ENCODE measurements around the gene TSHZ2.

The TSHZ2 gene

GRCh38 chr20:53032046-53032445 lies 59.9 kb downstream of the TSHZ2 start:
- DNase-seq = no peak

- DNase-seq = no peak
Observed at GRCh38 chr20:53032478-53032932, 60.3 kb downstream of the TSHZ2 start.

DNA sequence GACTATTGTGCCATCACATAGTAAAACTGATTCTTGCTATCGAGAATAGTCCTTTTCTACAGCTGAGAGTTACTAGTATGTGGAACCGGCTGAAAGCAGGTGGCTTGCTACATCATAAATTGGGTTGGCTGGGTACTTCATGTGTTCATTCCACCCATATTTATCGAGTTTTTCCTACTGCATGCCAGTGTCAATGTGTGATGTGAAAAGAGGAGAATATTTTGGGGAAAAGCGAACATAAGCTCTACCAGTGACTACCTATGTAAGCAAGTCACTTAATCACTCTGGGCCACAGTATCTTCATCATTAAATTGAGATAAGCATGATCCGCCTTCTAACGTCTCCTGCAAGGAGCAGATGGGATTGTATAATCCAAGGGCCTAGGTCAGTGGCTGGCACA lies 61.0 kb downstream of the TSHZ2 start:
- DNase-seq = no peak

DNA sequence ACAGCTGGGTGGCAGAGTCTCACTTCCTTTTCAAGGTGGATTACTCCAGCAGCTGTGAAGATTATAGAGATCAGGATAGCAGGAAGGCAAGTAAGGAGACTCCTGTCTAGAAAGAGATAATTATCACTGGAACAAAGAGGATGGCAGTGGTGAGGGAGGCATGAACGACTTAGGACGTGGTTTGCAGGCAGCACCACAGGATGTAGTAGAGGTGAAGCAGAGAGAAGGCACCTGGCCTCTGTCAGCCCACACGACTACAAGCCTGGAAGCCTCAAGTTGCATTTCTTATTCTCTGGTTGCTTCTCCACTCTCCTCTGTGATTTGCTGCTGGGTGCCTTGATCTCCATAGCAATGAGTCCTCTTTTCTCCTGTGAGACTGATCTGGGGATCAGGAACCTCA lies 62.7 kb downstream of the TSHZ2 start:
- DNase-seq = no peak

GRCh38 chr20:53036992-53037391 lies 64.8 kb downstream of the TSHZ2 start:
- no peak for DNase-seq

DNA sequence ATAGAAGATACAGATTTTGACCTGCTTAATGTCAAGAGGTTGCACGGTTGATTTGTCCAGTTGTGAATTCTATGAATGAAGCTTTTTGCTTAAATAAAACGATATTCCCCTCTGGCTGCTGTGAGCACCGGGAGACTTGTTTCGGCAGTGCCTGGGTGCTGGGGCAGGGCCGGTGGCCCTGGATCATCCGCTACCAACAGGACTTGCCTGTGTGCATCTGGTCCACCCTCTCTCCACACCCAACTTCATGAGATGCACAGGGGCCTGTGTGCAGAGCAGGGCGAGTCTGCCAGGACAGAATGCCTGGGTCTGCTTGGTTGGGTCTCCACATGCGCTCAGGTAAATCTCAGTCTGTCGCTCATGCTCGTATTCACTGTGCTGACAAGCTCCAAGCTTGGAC lies 65.5 kb downstream of the TSHZ2 start:
- DNase-seq = no peak

DNA sequence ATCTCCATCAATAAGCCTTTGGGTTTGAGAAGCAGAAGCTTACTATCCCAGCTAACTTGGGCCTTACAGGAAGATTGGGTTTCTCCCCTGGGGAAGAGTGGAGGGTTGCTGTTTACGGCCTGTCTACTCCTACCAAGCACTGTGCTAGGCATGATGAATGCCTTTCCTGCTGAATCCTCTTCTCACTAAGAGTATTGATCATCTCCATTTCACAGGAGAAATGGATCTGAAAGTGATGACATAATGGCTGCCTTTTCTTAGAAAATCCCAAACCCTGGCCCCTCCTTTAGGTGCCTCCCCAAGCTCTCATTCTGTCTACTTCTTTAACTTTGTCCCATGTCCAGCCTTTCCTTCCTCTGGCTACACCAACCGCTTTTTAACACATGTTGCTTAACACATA lies 66.1 kb downstream of the TSHZ2 start:
- DNase-seq = no peak

- peak; percentile 98 for DNase-seq
Observed at GRCh38 chr20:53040693-53041589, 68.8 kb downstream of the TSHZ2 start.

DNA sequence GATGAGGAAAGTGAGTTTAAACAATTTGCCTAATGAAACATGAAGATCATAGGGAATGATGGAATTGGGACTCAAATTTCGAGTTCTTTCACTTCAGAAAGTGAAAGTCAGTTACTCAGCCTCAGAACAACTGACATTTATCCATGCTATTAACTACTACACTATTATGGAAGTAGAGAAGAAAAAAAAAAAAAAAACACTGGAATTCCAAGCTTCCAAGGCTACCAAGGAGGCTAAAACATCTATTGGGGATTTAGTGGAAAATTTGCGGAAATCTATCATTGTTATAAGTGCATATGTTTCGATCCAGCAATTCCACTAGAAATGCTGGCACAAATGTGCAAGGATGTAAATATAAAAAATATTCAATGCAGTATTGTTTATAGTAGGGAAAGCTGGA lies 70.4 kb downstream of the TSHZ2 start:
- no peak for DNase-seq

- DNase-seq = no peak
Observed at GRCh38 chr20:53044296-53044695, 72.1 kb downstream of the TSHZ2 start.

DNA sequence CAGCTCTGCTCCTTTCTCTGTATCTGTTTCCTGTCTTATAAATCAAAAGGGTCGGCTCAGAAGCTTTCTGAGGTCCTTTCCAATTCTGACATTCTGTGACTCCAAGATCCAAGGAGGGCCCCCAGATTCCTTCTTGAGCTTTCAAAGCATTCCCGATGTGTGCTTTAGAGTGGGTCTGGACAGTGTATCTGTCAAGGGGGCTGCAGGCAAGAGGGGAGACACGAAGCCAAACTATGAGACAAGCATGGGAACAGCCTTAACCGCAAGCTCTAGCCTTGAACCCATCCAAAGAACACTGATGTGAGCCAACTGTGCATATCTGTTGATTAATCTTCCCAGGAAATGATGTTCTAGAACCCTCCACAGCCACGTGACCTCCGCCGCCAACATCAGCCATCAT lies 73.8 kb downstream of the TSHZ2 start:
- no peak for DNase-seq

DNA sequence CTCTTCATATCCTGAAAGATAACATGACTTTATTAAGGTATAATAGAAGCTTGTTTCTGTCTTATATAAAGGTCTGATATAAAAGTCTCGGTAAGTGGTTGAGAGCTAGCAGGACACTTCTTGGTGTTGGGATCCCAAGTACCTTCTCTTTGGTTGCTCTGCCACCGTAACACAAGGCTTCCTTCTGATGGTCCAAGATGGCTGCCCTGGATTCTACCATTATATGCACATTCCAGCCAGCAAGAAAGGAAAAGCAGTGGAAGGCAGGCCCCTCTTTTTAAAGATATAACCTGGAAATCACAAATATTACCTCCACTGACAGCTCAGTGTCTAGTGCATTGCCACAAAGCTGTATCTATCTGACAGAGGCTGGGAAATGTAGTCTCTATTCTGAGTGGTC lies 75.0 kb downstream of the TSHZ2 start:
- DNase-seq = no peak

- DNase-seq = no peak
Observed at GRCh38 chr20:53048387-53048786, 76.2 kb downstream of the TSHZ2 start.

GRCh38 chr20:53050338-53050737 lies 78.2 kb downstream of the TSHZ2 start:
- no peak for DNase-seq

DNA sequence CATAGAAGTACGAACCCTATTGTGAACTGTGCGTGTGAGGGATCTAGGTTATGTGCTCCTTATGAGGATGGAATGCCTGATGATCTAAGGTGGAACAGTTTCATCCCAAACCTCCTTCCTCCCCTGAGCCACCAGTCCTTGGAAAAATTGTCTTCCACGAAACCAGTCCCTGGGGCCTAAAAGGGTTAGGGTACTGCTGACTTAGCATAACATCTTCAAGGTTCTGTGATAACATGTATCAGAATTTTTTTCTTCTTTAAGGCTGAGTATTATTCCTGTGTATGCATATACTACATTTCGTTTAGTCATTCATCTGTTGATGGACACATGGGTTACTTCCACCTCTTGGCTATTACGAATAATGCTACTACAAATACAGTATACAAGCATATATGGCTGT lies 80.2 kb downstream of the TSHZ2 start:
- DNase-seq = no peak

DNA sequence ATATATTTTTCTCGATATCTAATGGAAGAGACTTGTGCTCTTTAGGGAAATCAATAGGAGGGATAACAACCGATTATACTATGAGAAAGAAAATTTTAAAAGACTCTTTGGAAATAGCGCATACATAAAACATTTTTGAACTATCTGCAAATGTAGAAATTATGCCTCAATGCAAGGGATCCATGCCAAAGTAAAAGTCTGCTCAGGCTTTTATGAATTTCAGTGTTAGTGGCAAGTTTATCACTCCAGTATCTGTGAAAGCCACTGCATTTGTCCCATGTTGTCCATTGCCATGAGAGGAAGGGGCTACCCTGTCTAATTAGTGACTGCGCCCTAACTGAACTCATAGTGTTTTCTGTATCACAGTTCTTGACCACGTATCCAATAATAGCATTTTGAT lies 81.4 kb downstream of the TSHZ2 start:
- no peak for DNase-seq

- DNase-seq = no peak
Observed at GRCh38 chr20:53055367-53056067, 83.4 kb downstream of the TSHZ2 start.

DNA sequence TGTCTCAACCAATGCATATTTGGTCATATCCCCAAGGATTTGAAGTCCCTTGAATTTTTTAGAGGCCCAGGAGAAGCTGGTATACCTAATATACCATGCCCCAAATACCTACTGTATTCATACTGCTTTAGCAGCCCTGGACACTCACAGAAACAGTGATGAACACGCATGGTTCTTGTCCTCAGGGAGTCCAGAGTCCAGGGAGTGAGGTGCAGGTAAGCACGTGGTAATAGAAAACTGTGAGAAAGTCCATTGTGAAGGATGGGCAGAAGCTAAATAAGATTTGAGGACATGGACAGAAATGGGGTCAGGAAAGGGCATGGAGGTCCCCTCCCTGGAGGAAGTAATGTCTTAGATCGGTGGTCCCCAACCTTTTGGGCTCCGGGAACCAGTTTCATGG lies 85.4 kb downstream of the TSHZ2 start:
- DNase-seq = no peak

GRCh38 chr20:53059848-53060247 lies 87.7 kb downstream of the TSHZ2 start:
- DNase-seq = no peak

- no peak for DNase-seq
Observed at GRCh38 chr20:53061192-53062108, 89.3 kb downstream of the TSHZ2 start.

- no peak for DNase-seq
Observed at GRCh38 chr20:53064935-53065334, 92.8 kb downstream of the TSHZ2 start.

- DNase-seq = no peak
Observed at GRCh38 chr20:53068241-53068640, 96.1 kb downstream of the TSHZ2 start.

- no peak for DNase-seq
Observed at GRCh38 chr20:53069132-53069531, 97.0 kb downstream of the TSHZ2 start.

Data from NCI-H2107 (cell line).